Measurements from ENCODE around the gene STK39. TPM values are rescaled to one million over a fixed set of nuclear protein-coding genes. Genes with fewer than 3 reads are reported as not detected.

STK39 gene
- total RNA-seq, 1 experiment from 2014 or later = 22.1 TPM

DNA sequence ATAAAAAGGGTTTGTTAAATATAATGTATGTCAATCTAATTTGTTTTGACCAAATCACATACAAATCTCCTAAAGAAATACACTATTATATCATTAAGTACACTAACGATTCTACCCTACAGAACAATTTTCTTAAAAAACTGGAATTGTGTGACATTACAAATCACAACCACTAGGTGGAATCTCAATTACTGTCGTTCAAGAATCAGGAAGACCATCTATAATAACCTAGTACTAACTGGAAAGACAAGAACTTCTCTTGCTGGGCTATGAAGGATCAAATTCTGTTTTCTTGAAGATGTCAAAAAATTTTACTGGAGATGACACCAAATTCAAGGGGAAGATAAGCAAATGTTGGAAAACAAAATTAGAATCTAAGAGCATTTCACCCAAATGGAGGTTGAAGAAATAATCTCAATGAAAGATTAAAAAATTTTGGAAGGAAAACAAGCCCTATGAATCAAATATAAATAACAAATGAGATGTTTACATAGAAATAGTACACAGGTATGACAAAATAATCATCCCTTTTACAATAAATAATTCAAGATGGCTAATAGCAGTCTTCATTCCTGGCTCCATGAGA is 110.9 kb downstream of the STK39 start:
- Mint-ChIP-seq H3K9me3 (no peaks in the 10 kb centered on the region), H3K4me1 (peaks cover 27 to 30% of the 10 kb centered on the region in 2 experiments), H3K27ac (no peak overlapping the region), H3K36me3 (ENCODE audit: insufficient read depth in 1 of 3, low read depth in 3 of 3) (peaks cover 0 to 4% (median 0%) of the 10 kb centered on the region in 3 experiments; a peak in 1 of 7 replicates), H3K27me3 (ENCODE audit: low read depth) (no peaks in the 10 kb centered on the region), H3K4me3 (no peak overlapping the region)
- no peak overlapping the region for H3K4me2 ChIP-seq (ENCODE audit: insufficient read depth, insufficient read length, low read length)
- H3K23me2 ChIP-seq (ENCODE audit: insufficient read length, low read depth, low read length, poor library complexity, severe bottlenecking) = no peaks in the 10 kb centered on the region
- no peak for DNase-seq
- H2BK15ac ChIP-seq (ENCODE audit: low read depth, low read length) = no peak overlapping the region
- no peak overlapping the region for H3K27ac ChIP-seq (ENCODE audit: insufficient read length, low read depth, low read length)
- H2BK5ac ChIP-seq (ENCODE audit: insufficient read length, low read length) = no peak overlapping the region
- WGBS (ENCODE audit: extremely low coverage, insufficient read length, low lambda C conversion rate) = no CpG with 5 or more reads among the region's 2 CpGs
- H2AFZ ChIP-seq (ENCODE audit: low read length) = no peak overlapping the region
- H2BK20ac ChIP-seq (ENCODE audit: low read depth, low read length, poor library complexity, severe bottlenecking) = no peak overlapping the region
- no peaks in the 10 kb centered on the region for H4K20me1 ChIP-seq (ENCODE audit: control insufficient read depth, insufficient read depth, insufficient read length)
- no peak overlapping the region for H3K9ac ChIP-seq (ENCODE audit: extremely low read depth, insufficient read length, low read length)
- H4K91ac ChIP-seq (ENCODE audit: insufficient read length, low read depth, low read length) = no peak overlapping the region
- H3K4me1 ChIP-seq (ENCODE audit: insufficient read depth, low read length) = peaks cover 9% of the 10 kb centered on the region
- no peak overlapping the region for H3K18ac ChIP-seq (ENCODE audit: insufficient read length, low read depth, low read length)
- no peak overlapping the region for H4K5ac ChIP-seq (ENCODE audit: insufficient read length, low read depth, low read length)
- no peaks in the 10 kb centered on the region for H3K79me1 ChIP-seq (ENCODE audit: insufficient read depth, low read depth, low read length, poor library complexity, severe bottlenecking)
- no peak overlapping the region for H2AK5ac ChIP-seq (ENCODE audit: insufficient read length, low read length)
- H3T11ph ChIP-seq (ENCODE audit: low read length) = no peak overlapping the region
- H3K9me3 ChIP-seq (ENCODE audit: control insufficient read depth, low read depth, low read length) = no peaks in the 10 kb centered on the region
- TF ChIP-seq, protein P1, sequence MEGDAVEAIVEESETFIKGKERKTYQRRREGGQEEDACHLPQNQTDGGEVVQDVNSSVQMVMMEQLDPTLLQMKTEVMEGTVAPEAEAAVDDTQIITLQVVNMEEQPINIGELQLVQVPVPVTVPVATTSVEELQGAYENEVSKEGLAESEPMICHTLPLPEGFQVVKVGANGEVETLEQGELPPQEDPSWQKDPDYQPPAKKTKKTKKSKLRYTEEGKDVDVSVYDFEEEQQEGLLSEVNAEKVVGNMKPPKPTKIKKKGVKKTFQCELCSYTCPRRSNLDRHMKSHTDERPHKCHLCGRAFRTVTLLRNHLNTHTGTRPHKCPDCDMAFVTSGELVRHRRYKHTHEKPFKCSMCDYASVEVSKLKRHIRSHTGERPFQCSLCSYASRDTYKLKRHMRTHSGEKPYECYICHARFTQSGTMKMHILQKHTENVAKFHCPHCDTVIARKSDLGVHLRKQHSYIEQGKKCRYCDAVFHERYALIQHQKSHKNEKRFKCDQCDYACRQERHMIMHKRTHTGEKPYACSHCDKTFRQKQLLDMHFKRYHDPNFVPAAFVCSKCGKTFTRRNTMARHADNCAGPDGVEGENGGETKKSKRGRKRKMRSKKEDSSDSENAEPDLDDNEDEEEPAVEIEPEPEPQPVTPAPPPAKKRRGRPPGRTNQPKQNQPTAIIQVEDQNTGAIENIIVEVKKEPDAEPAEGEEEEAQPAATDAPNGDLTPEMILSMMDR (conservative IDR thresholded peaks at IDR 0.05) = peak; percentile 72
- H3K4ac ChIP-seq (ENCODE audit: low read depth, low read length) = no peak overlapping the region
- no peaks in the 10 kb centered on the region for H3K27me3 ChIP-seq (ENCODE audit: insufficient read depth, low read length)
- H3K56ac ChIP-seq (ENCODE audit: insufficient read length, low read depth, low read length) = no peak overlapping the region
- no peak overlapping the region for H3K14ac ChIP-seq (ENCODE audit: insufficient read depth, low read length)
- H3K79me2 ChIP-seq (ENCODE audit: insufficient read depth, low read length) = no peaks in the 10 kb centered on the region
- no peak overlapping the region for H2BK12ac ChIP-seq (ENCODE audit: insufficient read length, low read depth, low read length)
- no peak overlapping the region for H3K23ac ChIP-seq (ENCODE audit: insufficient read length, low read depth, low read length)
- no peak overlapping the region for H4K8ac ChIP-seq (replicated peaks; ENCODE audit: insufficient read length, low read depth, low read length)
- no peak overlapping the region for H2BK120ac ChIP-seq (ENCODE audit: low read depth, low read length, poor library complexity, severe bottlenecking)
